GM18909 (cell line): Measurements from ENCODE around the gene CTDSPL.
A peak's percentile ranks its signal among the peaks of the same experiment; 100 is the strongest.

Experiments used
- ATAC-seq: cut with Tn5 transposase; IDR thresholded peaks from one replicate; pipeline ENCODE4 v1.9.1; 2021; ENCODE audit warnings: mild to moderate bottlenecking; ENCODE audit not compliant: unreplicated experiment, poor library complexity

CTDSPL gene

DNA sequence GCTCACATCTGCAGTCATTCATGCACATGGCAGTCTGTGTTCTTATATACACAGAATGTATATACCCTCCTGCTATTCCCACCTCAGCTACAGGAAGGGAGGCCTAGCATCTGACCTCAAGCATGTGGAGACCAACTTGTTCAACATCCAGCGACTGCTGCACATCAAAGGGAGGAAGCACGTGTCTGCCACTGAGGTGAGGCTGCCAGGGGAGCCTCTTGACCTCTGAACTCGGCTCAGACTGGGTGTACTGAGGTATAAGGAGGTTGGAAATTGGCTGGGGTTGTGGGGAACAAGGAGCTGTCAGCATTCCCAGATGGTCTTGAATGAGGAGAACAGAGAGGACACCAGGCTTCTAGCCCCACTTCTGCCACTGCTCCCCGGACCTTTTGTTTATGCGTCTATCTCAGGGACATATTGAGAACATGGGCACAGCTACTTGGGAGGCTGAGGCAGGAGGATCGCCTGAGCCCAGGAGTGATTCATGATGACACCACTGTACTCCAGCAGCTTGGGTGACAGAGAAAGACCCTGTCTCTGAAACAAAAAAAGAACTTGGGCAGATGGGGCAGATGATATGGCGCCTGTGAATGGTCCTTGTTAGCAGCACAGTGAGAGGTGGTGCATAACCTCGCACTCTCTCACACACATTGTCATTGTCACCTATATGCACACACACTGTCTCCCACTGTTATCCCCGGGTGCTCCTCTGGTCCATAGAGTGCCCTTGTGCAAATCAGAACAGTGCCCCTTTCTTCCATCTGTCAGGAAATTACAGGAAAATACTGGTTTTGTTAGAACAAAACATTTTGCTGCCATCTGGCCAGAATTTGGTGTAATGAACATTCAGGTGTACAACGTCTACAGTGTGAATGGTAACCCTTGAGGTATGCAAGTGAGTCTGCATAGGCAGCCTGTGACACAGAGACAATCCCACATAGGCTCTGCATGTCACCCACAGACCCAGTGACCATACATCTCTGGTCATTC, 134.3 kb downstream of the CTDSPL start:
- no peak for ATAC-seq

DNA sequence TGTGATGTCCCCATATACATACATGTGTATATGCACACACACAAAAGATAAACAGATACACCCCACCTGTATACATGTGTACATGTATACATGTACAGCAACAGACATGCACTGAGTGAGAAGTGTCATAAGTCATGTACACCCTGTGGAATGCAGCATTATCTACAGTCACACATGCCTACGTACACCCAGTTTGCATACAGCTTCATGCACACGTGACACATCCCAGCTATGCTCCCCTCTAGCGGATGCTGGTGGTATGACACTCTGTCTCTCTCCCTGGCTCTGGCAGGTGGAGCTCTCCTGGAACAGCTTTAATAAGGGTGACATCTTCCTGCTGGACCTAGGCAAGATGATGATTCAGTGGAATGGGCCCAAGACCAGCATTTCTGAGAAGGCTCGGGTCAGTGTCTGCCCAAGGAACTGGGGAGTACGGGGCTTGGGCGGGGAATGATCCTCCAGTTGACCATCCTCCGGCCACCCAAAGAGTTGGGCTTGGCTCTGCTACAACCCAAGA, 135.2 kb downstream of the CTDSPL start:
- ATAC-seq: peak; percentile 58

- ATAC-seq: no peak
Measured at GRCh38 chr3:37997342-37997741, 135.7 kb downstream of the CTDSPL start.

- no peak for ATAC-seq
Measured at GRCh38 chr3:37997791-37998370, 136.2 kb downstream of the CTDSPL start.

GRCh38 chr3:37999836-38000235, 138.2 kb downstream of the CTDSPL start:
- no peak for ATAC-seq

- no peak for ATAC-seq
Measured at GRCh38 chr3:38000242-38000916, 138.7 kb downstream of the CTDSPL start.

GRCh38 chr3:38000965-38001455, 139.3 kb downstream of the CTDSPL start:
- ATAC-seq: no peak

- no peak for ATAC-seq
Measured at GRCh38 chr3:38001456-38002081, 139.9 kb downstream of the CTDSPL start.

- ATAC-seq: no peak
Measured at GRCh38 chr3:38002291-38002876, 140.7 kb downstream of the CTDSPL start.

DNA sequence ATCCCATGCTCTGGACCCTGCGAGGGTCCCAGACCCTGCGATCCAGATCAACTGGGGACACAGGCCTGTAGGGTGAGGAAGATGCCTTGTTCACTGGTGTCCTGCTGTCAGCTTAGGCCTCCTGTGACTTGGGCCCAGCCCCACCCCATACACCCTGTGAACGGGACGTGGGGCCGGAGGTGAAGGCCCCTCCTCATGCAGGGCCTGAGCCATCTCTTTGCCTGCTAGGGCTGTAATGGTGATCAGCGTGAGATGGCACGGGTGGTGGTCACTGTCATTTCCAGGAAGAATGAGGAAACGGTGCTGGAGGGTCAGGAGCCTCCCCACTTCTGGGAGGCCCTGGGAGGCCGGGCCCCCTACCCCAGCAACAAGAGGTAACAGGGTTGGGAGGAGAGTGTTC, 141.3 kb downstream of the CTDSPL start:
- no peak for ATAC-seq

GRCh38 chr3:38003371-38003816, 141.7 kb downstream of the CTDSPL start:
- no peak for ATAC-seq

DNA sequence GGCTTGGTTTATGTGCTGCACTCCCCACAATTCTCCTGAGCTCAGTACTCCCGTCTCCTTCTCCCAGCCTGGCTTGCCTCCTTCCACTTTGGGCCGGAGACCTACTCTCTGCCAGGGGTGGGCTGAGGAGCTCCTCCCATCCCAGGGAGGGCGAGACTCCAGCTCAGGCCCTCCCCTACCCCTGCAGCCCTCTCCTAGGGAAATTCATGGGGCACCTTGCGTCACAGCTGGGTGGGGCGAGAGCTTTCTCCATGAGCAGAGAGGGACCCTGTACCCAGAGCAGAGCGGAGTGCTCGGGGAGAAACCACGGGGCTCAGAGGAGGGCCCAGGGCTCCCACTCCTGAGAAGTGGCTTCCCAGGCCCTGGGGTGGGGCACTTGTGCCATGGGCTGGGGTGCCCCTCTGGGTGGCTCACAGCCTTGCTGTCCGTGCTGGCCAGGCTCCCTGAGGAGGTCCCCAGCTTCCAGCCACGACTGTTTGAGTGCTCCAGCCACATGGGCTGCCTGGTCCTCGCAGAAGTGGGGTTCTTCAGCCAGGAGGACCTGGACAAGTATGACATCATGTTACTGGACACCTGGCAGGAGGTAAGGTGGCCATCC, 142.2 kb downstream of the CTDSPL start:
- no peak for ATAC-seq

DNA sequence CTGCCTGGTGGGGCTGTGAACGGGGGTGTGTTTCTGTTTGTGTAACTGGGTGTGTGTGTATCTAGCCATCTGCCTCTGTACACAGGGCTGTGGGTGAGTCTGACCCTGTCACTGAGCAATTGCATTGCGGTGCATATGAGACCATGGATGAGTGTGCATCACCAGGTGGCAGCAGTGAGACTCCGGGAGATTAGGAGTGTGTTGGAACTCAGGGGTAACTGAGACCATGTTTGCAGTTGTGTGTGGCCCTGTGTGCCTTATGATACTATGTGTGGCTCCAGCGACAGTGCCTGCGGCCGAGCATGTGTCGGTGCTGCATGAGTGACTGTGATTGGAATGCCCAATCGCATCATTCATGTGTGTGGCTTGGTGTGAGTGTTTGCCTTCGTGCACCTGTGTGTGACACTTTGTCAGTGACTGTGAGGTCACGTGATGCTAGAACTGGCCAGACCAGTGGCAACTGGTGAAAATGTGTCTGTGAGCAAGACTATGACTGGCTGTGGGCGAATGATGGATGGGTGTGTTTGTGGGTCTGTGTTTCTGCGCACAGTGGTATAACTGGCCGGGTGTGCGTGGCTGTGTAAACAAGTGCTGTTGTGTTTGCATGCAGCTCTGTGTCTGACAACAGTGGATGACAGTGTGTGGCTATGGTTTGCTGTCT, 142.9 kb downstream of the CTDSPL start:
- peak; percentile 53 for ATAC-seq

GRCh38 chr3:38005076-38006020, 143.7 kb downstream of the CTDSPL start:
- no peak for ATAC-seq

GRCh38 chr3:38006031-38006430, 144.4 kb downstream of the CTDSPL start:
- no peak for ATAC-seq

GRCh38 chr3:38006445-38006995, 144.8 kb downstream of the CTDSPL start:
- no peak for ATAC-seq

- no peak for ATAC-seq
Measured at GRCh38 chr3:38007754-38008090, 146.0 kb downstream of the CTDSPL start.
